ENCODE data around the gene RBFOX2. TPM values are rescaled to one million over a fixed set of nuclear protein-coding genes. Genes with fewer than 3 reads are reported as not detected.
"Not testable (repeated sequence)": the region's sequence is repeated elsewhere in the genome, so short reads cannot be mapped to it uniquely, and the experiment has no call there.

The RBFOX2 gene
- total RNA-seq, 1 donor from 2014 or later = 164 TPM

DNA sequence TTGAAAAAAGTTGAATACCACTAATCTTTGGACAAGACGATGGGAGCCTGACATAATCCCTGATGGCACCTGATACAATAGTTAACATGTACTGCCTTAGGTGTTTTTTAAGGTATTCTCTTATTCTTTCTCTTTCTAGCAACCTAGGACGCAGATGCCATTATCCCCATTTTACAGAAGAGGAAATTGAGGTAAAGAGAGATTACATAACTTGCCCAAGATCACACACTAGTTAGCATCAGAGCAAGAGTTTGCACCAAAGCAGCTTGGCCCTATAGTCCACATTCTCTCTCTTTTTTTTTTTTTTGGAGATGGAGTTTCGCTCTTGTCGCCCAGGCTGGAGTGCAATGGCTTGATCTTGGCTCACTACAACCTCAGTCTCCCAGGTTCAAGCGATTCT is 35.7 kb upstream of the RBFOX2 start:
- H3K27me3 Mint-ChIP-seq = peaks cover 4% of the 10 kb centered on the region
- H3K4me3 Mint-ChIP-seq = no peak overlapping the region
- TF ChIP-seq, protein P1, sequence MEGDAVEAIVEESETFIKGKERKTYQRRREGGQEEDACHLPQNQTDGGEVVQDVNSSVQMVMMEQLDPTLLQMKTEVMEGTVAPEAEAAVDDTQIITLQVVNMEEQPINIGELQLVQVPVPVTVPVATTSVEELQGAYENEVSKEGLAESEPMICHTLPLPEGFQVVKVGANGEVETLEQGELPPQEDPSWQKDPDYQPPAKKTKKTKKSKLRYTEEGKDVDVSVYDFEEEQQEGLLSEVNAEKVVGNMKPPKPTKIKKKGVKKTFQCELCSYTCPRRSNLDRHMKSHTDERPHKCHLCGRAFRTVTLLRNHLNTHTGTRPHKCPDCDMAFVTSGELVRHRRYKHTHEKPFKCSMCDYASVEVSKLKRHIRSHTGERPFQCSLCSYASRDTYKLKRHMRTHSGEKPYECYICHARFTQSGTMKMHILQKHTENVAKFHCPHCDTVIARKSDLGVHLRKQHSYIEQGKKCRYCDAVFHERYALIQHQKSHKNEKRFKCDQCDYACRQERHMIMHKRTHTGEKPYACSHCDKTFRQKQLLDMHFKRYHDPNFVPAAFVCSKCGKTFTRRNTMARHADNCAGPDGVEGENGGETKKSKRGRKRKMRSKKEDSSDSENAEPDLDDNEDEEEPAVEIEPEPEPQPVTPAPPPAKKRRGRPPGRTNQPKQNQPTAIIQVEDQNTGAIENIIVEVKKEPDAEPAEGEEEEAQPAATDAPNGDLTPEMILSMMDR (conservative IDR thresholded peaks at IDR 0.05) = no peak
- H3K27ac Mint-ChIP-seq = no peak overlapping the region
- H3K36me3 Mint-ChIP-seq = no peaks in the 10 kb centered on the region
- H3K9me3 Mint-ChIP-seq = no peaks in the 10 kb centered on the region
- no peak for DNase-seq (ENCODE audit: extremely low spot score, unreplicated experiment)
- peaks cover 15% of the 10 kb centered on the region for H3K4me1 Mint-ChIP-seq (ENCODE audit: unreplicated experiment)

DNA sequence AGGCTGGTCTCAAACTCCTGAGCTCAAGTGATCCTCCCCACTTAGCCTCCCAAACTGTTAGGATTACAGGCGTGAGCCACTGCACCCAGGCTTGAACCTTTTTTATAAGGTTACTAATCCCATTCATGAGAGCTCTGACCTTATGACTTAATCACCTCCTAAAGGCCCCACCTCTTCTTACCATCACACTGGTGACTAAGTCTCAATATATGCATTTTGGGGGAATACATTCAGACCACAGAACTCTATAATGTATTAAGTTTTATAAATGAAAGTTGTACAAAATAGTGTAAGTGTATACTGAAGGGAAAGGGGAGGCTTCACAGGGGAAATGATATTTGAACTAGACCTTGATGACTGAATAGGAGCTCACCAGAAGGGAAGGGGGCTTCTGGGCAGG is 28.4 kb upstream of the RBFOX2 start:
- Mint-ChIP-seq H3K36me3 (no peaks in the 10 kb centered on the region), H3K4me1 (ENCODE audit: unreplicated experiment) (peaks cover 29% of the 10 kb centered on the region), H3K27ac (peak overlapping the region; percentile 32), H3K4me3 (no peak overlapping the region), H3K9me3 (peaks cover 10% of the 10 kb centered on the region), H3K27me3 (no peaks in the 10 kb centered on the region)
- no peak for DNase-seq (ENCODE audit: extremely low spot score, unreplicated experiment)
- TF ChIP-seq, protein P1 (conservative IDR thresholded peaks at IDR 0.05) = no peak

DNA sequence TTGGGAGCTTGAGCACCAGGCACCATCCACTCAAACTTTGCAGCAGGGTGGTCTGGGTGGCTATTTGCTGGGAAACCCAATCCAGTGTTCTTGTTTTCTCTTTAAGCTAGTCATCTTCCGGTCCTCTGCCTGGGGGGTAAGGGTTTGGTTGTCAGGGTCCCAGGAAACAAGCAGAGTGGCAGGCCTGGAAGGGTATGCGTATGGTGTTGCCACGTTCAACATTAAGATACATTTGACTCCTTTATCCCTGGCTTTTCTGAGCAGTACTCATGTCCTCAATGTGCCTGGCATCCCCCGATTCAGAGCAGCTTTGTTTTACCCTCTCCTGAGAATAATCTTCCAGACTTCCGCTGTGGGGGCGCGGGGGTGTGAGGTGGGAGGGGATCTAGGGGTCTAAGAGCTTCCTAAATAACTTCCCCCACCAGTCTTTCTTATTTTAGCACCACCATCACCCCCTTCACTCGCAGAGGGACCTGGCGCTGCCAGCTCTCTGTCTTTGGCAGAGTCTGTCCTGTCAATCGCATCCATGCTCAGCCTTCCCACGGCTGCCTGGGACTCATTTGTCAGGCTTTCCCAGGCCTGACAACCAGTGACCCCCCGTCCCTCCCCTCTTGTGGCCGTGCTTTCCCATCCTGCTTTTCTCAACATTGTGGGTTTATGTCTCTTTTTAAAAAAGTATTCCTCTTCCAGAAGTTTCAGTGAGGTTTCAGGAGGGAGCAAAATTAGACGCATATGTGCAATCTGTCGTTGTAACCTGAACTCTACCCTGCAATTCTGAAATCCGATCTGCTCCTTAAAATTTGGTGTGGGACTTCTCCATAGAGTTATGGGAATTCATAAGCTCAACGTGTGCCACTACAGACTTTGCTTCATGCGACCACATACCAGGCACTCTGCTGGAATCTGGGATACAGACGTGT is 27.0 kb upstream of the RBFOX2 start:
- Mint-ChIP-seq H3K27ac (peak overlapping the region; percentile 78), H3K4me1 (ENCODE audit: unreplicated experiment) (peaks cover 29% of the 10 kb centered on the region), H3K36me3 (no peaks in the 10 kb centered on the region), H3K27me3 (no peaks in the 10 kb centered on the region), H3K4me3 (peak overlapping the region; percentile 30), H3K9me3 (peaks cover 10% of the 10 kb centered on the region)
- no peak for DNase-seq (ENCODE audit: extremely low spot score, unreplicated experiment)
- TF ChIP-seq, protein P1 (conservative IDR thresholded peaks at IDR 0.05) = no peak

DNA sequence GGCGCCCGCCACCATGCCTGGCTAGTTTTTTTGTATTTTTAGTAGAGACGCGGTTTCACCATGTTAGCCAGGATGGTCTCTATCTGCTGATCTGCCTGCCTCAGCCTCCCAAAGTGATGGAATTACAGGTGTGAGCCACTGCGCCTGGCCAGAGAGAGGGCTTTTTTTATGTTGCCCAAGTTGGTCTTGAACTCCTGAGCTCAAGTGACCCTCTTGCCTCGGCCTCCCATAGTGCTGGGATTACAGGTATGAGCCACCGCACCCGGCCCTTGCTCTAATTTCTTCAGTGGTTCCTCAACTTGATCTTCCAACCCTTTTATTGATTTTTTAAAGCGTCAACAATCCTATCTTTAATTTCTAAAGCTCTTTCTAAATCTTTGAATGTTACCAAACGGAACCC is 25.8 kb upstream of the RBFOX2 start:
- H3K27me3 Mint-ChIP-seq; H3K4me3 Mint-ChIP-seq; H3K27ac Mint-ChIP-seq; H3K36me3 Mint-ChIP-seq; DNase-seq (ENCODE audit: extremely low spot score, unreplicated experiment); H3K9me3 Mint-ChIP-seq: not testable (repeated sequence)
- peaks cover 29% of the 10 kb centered on the region for H3K4me1 Mint-ChIP-seq (ENCODE audit: unreplicated experiment)

DNA sequence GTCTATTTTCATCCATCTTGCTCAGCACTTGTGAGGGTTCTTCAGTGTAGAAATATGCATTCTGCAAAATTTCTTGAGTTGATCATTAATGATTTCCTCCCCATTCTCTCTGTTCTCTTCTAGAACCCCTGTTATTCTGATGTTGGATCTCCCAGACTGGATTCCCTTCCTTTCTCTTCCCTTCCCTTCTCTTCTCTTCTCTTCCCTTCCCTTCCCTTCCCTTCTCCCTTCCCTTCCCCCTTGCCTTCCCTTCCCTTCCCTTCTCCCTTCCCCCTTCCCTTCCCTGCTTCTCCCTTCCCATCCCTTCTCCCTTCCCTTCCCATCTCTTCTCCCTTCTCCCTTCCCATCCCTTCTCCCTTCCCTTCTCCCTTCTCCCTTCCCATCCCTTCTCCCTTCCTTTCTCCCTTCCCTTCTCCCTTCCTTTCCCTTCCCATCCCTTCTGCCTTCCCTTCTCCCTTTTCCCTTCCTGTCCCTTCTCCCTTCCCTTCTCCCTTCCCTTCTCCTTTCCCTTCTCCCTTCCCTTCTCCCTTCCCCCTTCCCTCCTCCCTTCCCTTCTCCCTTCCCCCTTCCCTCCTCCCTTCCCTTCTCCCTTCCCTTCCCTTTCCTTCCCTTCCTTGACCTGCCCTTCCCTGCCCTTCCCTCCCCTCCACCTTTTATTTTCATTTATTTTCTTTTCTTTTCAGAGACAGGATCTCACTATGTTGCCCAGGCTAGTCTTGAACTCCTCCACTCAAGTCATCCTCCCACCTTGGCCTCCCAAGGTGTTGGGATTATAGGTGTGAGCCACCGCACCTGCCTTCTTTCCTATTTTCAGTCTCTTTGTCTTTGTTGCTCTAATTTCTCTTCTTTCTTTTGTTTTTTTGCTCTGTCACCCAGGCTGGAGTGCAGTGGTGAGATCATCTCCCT is 24.9 kb upstream of the RBFOX2 start:
- H3K4me1 Mint-ChIP-seq (ENCODE audit: unreplicated experiment) = peaks cover 29% of the 10 kb centered on the region
- H3K9me3 Mint-ChIP-seq = peaks cover 10% of the 10 kb centered on the region
- no peaks in the 10 kb centered on the region for H3K27me3 Mint-ChIP-seq
- H3K36me3 Mint-ChIP-seq = no peaks in the 10 kb centered on the region
- TF ChIP-seq, protein P1 (conservative IDR thresholded peaks at IDR 0.05) = no peak
- H3K27ac Mint-ChIP-seq = peak overlapping the region; percentile 95
- no peak for DNase-seq (ENCODE audit: extremely low spot score, unreplicated experiment)
- H3K4me3 Mint-ChIP-seq = no peak overlapping the region
